ENCODE data around the gene GLCE. TPM values are rescaled to one million over a fixed set of nuclear protein-coding genes. Genes with fewer than 3 reads are reported as not detected.
"Not testable (repeated sequence)": the region's sequence is repeated elsewhere in the genome, so short reads cannot be mapped to it uniquely, and the experiment has no call there.

Gene GLCE
- total RNA-seq, 1 donor from 2014 or later = 9.9 TPM

- Mint-ChIP-seq H3K27me3 (ENCODE audit: low read depth) (no peaks in the 10 kb centered on the region), H3K4me1 (ENCODE audit: low read depth) (no peaks in the 10 kb centered on the region), H3K9me3 (ENCODE audit: low read depth) (no peaks in the 10 kb centered on the region), H3K36me3 (ENCODE audit: low read depth) (no peaks in the 10 kb centered on the region), H3K27ac (ENCODE audit: unreplicated experiment) (no peak overlapping the region), H3K4me3 (ENCODE audit: unreplicated experiment) (no peak overlapping the region)
- no peak for DNase-seq (ENCODE audit: low spot score)
- no peak for TF ChIP-seq CTCF (IDR thresholded peaks at IDR 0.05)
Observed at GRCh38 chr15:69285834-69286233, 125.4 kb downstream of the GLCE start.

GRCh38 chr15:69288011-69288410 is 127.6 kb downstream of the GLCE start:
- Mint-ChIP-seq H3K9me3 (ENCODE audit: low read depth) (no peaks in the 10 kb centered on the region), H3K4me1 (ENCODE audit: low read depth) (no peaks in the 10 kb centered on the region), H3K27ac (ENCODE audit: unreplicated experiment) (no peak overlapping the region), H3K27me3 (ENCODE audit: low read depth) (no peaks in the 10 kb centered on the region), H3K36me3 (ENCODE audit: low read depth) (no peaks in the 10 kb centered on the region), H3K4me3 (ENCODE audit: unreplicated experiment) (no peak overlapping the region)
- TF ChIP-seq CTCF (IDR thresholded peaks at IDR 0.05) = no peak
- DNase-seq (ENCODE audit: low spot score) = no peak

- no peak overlapping the region for H3K4me3 Mint-ChIP-seq (ENCODE audit: unreplicated experiment)
- H3K36me3 Mint-ChIP-seq (ENCODE audit: low read depth) = no peaks in the 10 kb centered on the region
- no peaks in the 10 kb centered on the region for H3K27me3 Mint-ChIP-seq (ENCODE audit: low read depth)
- no peak for TF ChIP-seq CTCF (IDR thresholded peaks at IDR 0.05)
- no peak overlapping the region for H3K27ac Mint-ChIP-seq (ENCODE audit: unreplicated experiment)
- H3K9me3 Mint-ChIP-seq (ENCODE audit: low read depth) = no peaks in the 10 kb centered on the region
- no peaks in the 10 kb centered on the region for H3K4me1 Mint-ChIP-seq (ENCODE audit: low read depth)
- no peak for DNase-seq (ENCODE audit: low spot score)
Observed at GRCh38 chr15:69288531-69289341, 128.3 kb downstream of the GLCE start.

- Mint-ChIP-seq H3K4me3 (ENCODE audit: unreplicated experiment) (no peak overlapping the region), H3K27ac (ENCODE audit: unreplicated experiment) (no peak overlapping the region), H3K9me3 (ENCODE audit: low read depth) (no peaks in the 10 kb centered on the region), H3K36me3 (ENCODE audit: low read depth) (no peaks in the 10 kb centered on the region), H3K4me1 (ENCODE audit: low read depth) (no peaks in the 10 kb centered on the region), H3K27me3 (ENCODE audit: low read depth) (no peaks in the 10 kb centered on the region)
- TF ChIP-seq CTCF (IDR thresholded peaks at IDR 0.05) = no peak
- no peak for DNase-seq (ENCODE audit: low spot score)
Observed at GRCh38 chr15:69289342-69290146, 129.1 kb downstream of the GLCE start.

GRCh38 chr15:69290346-69291164 is 130.1 kb downstream of the GLCE start:
- Mint-ChIP-seq H3K27ac (ENCODE audit: unreplicated experiment) (no peak overlapping the region), H3K9me3 (ENCODE audit: low read depth) (no peaks in the 10 kb centered on the region)
- TF ChIP-seq CTCF (IDR thresholded peaks at IDR 0.05) = no peak

GRCh38 chr15:69291651-69292050 is 131.2 kb downstream of the GLCE start:
- not testable (repeated sequence) for H3K9me3 Mint-ChIP-seq (ENCODE audit: low read depth); DNase-seq (ENCODE audit: low spot score); H3K36me3 Mint-ChIP-seq (ENCODE audit: low read depth); H3K4me1 Mint-ChIP-seq (ENCODE audit: low read depth); H3K27me3 Mint-ChIP-seq (ENCODE audit: low read depth); H3K4me3 Mint-ChIP-seq (ENCODE audit: unreplicated experiment); H3K27ac Mint-ChIP-seq (ENCODE audit: unreplicated experiment)

More at GRCh38 chr15:69290346-69291164, 130.1 kb downstream of the GLCE start:
- DNase-seq (ENCODE audit: low spot score) = no peak
- no peak overlapping the region for H3K4me3 Mint-ChIP-seq (ENCODE audit: unreplicated experiment)
- no peaks in the 10 kb centered on the region for H3K27me3 Mint-ChIP-seq (ENCODE audit: low read depth)
- no peaks in the 10 kb centered on the region for H3K4me1 Mint-ChIP-seq (ENCODE audit: low read depth)
- H3K36me3 Mint-ChIP-seq (ENCODE audit: low read depth) = no peaks in the 10 kb centered on the region
